AG09309 (cell line): ENCODE measurements around the gene PUS1.

ENCODE experiments used
- DNase-seq: peaks from one replicate; pipeline ENCODE4 v3.0.0-alpha.2; 2010; ENCODE audit warnings: low read depth
- H3K4me3 ChIP-seq: 2 replicates; pipeline ENCODE4 v1.5.1; 2011; ENCODE audit warnings: mild to moderate bottlenecking, low read depth, low read length, moderate library complexity; ENCODE audit not compliant: control insufficient read depth
- CTCF ChIP-seq: IDR thresholded peaks from 2 replicates; pipeline ENCODE4 v1.5.1; 2011; ENCODE audit warnings: mild to moderate bottlenecking, low read depth, low read length, inconsistent platforms; ENCODE audit not compliant: insufficient read depth, control insufficient read depth; ENCODE audit errors: missing control alignments

Gene PUS1

GRCh38 chr12:131909081-131909751 lies 19.9 kb upstream of the PUS1 start:
- TF ChIP-seq CTCF, result no peak
- H3K4me3 ChIP-seq, result no peak overlapping the region
- no peak for DNase-seq

- TF ChIP-seq CTCF, result no peak
- H3K4me3 ChIP-seq, result no peak overlapping the region
- no peak for DNase-seq
These were observed 19.3 kb upstream of the PUS1 start for GRCh38 chr12:131909752-131910219.

- no peak for TF ChIP-seq CTCF
- DNase-seq, result no peak
- no peak overlapping the region for H3K4me3 ChIP-seq
These were observed 18.6 kb upstream of the PUS1 start for GRCh38 chr12:131910302-131911027.

- no peak for TF ChIP-seq CTCF
- no peak for DNase-seq
These were observed 17.9 kb upstream of the PUS1 start for GRCh38 chr12:131911028-131911650.

GRCh38 chr12:131911851-131912477 lies 17.1 kb upstream of the PUS1 start:
- TF ChIP-seq CTCF, result no peak
- H3K4me3 ChIP-seq, result no peak overlapping the region
- no peak for DNase-seq

More at GRCh38 chr12:131911028-131911650, 17.9 kb upstream of the PUS1 start:
- H3K4me3 ChIP-seq, result no peak overlapping the region

- no peak for TF ChIP-seq CTCF
- no peak for DNase-seq
- no peak overlapping the region for H3K4me3 ChIP-seq
These were observed 16.4 kb upstream of the PUS1 start for GRCh38 chr12:131912518-131913274.
